Sigmoid colon (tissue), 7 donors: ENCODE measurements around the gene GTSE1. TPM values are rescaled to one million over a fixed set of nuclear protein-coding genes. Genes with fewer than 3 reads are reported as not detected.
"Not testable (repeated sequence)": the region's sequence is repeated elsewhere in the genome, so short reads cannot be mapped to it uniquely, and the experiment has no call there.

Experiments used
- DNase-seq: peaks from one replicate; pipeline ENCODE4 v3.0.0-alpha.2; 2019
- H3K27ac ChIP-seq, 4 donors: fragments of 200-600 bp; sonication (generic); one replicate each; pipeline ENCODE4 v1.5.1; 2016 to 2019; ENCODE audit warnings: mild to moderate bottlenecking in 1 of 4
- H3K27me3 ChIP-seq, 3 donors: fragments of 200-600 bp; sonication (generic); one replicate each; pipeline ENCODE4 v1.5.1; 2019; ENCODE audit warnings: mild to moderate bottlenecking in 1 of 3
- H3K36me3 ChIP-seq, 4 donors: fragments of 200-600 bp; sonication (generic); one replicate each; pipeline ENCODE4 v1.5.1; 2016 to 2019
- H3K4me1 ChIP-seq, 4 donors: fragments of 200-600 bp; sonication (generic); one replicate each; pipeline ENCODE4 v1.5.1; 2017 to 2019
- H3K4me3 ChIP-seq, 4 donors: fragments of 200-600 bp; sonication (generic); one replicate each; pipeline ENCODE4 v1.5.1; 2017 to 2019; ENCODE audit warnings: mild to moderate bottlenecking in 2 of 4, moderate library complexity in 1 of 4
- H3K9me3 ChIP-seq, 4 donors: fragments of 200-600 bp in 3 of 4; sonication (generic) in 3 of 4; one replicate each; pipeline versions ENCODE4 v1.5.1 to v1.6.1; 2013 to 2019
- EP300 ChIP-seq, 4 donors: sonication (generic); formaldehyde crosslinking; IDR thresholded peaks; one replicate each; pipeline ENCODE4 v1.6.1; 2017; ENCODE audit warnings: antibody characterized with exemption in 4 of 4
- POLR2A ChIP-seq, 2 donors: fragments of 450-650 bp; IDR thresholded peaks; one replicate each; pipeline ENCODE4 v1.6.1; 2016; ENCODE audit warnings: antibody characterized with exemption in 2 of 2, mild to moderate bottlenecking in 2 of 2, moderate library complexity in 2 of 2
- POLR2AphosphoS5 ChIP-seq, 4 donors: sonication (generic); formaldehyde crosslinking; IDR thresholded peaks; one replicate each; pipeline ENCODE4 v1.6.1; 2017; ENCODE audit warnings: antibody characterized with exemption in 4 of 4
- WGBS, 2 donors: extraction: QIAGEN DNeasy Blood & Tissue Kit; methylation state at CpG; one replicate each; pipeline ENCODE4 v1.1.7; 2013; 5-methylcytosine and 5-hydroxymethylcytosine counted together
- intact Hi-C: fragments of 100-400 bp; cut with DNase I; formaldehyde crosslinking; loops from one replicate; pipeline ENCODE4 v1.15.1; 2023
- polyA plus RNA-seq, 3 donors: library from polyadenylated mRNA; stranded (reverse); fragments of 200-250 nt; gene quantifications; one replicate each; pipeline ENCODE4 v1.2.3, GENCODE V29; 2013
- total RNA-seq, 4 donors: library from RNA; depleted of rRNA; stranded (reverse); fragments of >200 nt; gene quantifications; one replicate each; pipeline ENCODE4 v1.1.0, GENCODE V29; 2016
- TF ChIP-seq, protein P1 (sequence below), 4 experiments: fragments of 450-650 bp in 3 of 4; fragments of 200-600 bp in 1 of 4; IDR thresholded peaks; one replicate each; pipeline ENCODE4 v1.5.1; 2016 to 2019; ENCODE audit warnings: antibody characterized with exemption in 4 of 4, mild to moderate bottlenecking in 3 of 4, moderate library complexity in 2 of 4
- donor health status: healthy with polysubstance abuse.
- donor health status: Bipolar disorder and iron deficiency.
- donor health status: healthy.

Gene GTSE1
- total and polyA plus RNA-seq, 7 donors, result 0.27 to 14.3 (median 0.99) TPM; not detected in 1

DNA sequence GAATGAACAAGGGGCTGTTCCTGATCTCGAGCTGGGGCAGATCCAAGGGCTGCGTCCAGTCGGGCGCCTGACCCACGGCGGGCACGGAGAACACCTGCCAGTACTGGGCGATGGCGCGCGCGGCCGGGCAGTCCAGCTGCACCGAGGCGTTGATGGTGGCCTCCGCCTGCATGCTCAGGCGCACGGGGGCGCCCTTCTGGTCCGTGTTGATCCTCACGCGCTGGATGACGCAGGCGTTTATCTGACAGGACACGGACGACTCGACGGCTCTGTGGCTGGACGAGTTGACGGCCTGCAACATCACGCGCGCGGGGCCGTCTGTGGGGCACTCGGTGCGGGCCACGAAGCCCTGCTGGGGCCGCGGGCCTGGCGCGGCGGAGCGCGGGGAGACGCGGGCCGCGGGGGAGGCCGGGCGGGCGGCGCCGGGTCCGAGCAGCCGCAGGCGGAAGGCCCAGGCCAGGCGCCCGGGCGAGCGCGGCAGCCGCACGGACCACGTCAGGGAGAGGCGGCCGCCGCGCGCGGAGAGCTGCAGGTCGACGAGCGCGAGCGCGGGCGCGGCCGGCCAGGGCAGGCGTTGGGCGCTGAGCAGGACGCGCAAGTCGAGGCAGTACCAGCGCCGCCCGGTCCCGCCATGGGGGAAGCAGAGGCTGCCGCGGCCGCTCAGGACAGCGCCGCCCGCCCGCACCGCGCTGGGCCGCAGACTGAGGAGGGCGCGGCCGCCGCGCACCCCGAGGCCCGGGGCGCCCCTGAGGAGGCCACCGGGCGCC lies 34.0 kb upstream of the GTSE1 start:
- H3K9me3 ChIP-seq, result no peaks in the 10 kb centered on the region
- H3K27me3 ChIP-seq, result no peaks in the 10 kb centered on the region
- H3K4me3 ChIP-seq, result peak overlapping the region in 3 of 4 donors; percentile 36 to 49 (median 41)
- TF ChIP-seq POLR2AphosphoS5 (IDR thresholded peaks at IDR 0.05) (peak in 2 of 4 donors; percentile 30 to 35), EP300 (IDR thresholded peaks at IDR 0.05) (no peak), POLR2A (IDR thresholded peaks at IDR 0.05) (no peak)
- TF ChIP-seq, protein P1, sequence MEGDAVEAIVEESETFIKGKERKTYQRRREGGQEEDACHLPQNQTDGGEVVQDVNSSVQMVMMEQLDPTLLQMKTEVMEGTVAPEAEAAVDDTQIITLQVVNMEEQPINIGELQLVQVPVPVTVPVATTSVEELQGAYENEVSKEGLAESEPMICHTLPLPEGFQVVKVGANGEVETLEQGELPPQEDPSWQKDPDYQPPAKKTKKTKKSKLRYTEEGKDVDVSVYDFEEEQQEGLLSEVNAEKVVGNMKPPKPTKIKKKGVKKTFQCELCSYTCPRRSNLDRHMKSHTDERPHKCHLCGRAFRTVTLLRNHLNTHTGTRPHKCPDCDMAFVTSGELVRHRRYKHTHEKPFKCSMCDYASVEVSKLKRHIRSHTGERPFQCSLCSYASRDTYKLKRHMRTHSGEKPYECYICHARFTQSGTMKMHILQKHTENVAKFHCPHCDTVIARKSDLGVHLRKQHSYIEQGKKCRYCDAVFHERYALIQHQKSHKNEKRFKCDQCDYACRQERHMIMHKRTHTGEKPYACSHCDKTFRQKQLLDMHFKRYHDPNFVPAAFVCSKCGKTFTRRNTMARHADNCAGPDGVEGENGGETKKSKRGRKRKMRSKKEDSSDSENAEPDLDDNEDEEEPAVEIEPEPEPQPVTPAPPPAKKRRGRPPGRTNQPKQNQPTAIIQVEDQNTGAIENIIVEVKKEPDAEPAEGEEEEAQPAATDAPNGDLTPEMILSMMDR (IDR thresholded peaks at IDR 0.05), result peak in 1 of 4 experiments; percentile 40
- H3K36me3 ChIP-seq, result no peaks in the 10 kb centered on the region
- intact Hi-C loops, result no loop called here
- DNase-seq, result peak; percentile 86
- H3K4me1 ChIP-seq, result peaks cover 0 to 15% (median 14%) of the 10 kb centered on the region in 4 donors
- peak overlapping the region in 1 of 4 donors; percentile 15 for H3K27ac ChIP-seq
- WGBS, 2 donors, result 13 to 40% methylated on average over 109 of the region's 109 CpGs

DNA sequence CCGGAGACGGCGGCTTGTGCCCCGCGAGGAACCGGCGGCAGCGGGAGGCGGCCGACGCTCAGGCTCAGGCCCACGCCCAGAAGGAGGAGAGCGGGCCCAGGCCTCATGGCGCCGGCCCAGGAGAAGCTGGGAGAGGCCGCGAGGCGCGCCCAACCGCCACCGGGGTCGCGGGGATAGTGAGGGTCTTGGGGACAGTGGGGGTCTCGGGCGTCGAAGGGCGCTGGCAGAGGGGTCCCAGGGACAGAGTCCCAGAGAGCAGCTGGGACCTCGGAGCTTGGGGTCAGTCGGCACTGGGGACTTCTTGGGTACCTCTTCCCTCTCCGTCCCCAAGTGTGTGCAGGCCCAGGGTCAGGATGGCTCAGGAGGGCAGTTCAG lies 33.5 kb upstream of the GTSE1 start, which contains the start of gene PKDREJ:
PKDREJ (minus strand) TSS at position 128 of the 375 bp plus-strand sequence; CDS start at position 107, 21 bp downstream.
- peaks cover 0 to 16% (median 14%) of the 10 kb centered on the region in 4 donors for H3K4me1 ChIP-seq
- peak within 1 kb of the TSS; percentile 9 to 49 (median 38) for H3K4me3 ChIP-seq
- no peak for DNase-seq
- no peak for TF ChIP-seq EP300 (IDR thresholded peaks at IDR 0.05)
- no peak for TF ChIP-seq POLR2A (IDR thresholded peaks at IDR 0.05)
- no peak for TF ChIP-seq POLR2AphosphoS5 (IDR thresholded peaks at IDR 0.05)
- TF ChIP-seq, protein P1 (IDR thresholded peaks at IDR 0.05), result no peak
- no peaks in the 10 kb centered on the region for H3K9me3 ChIP-seq
- H3K27ac ChIP-seq, result peak within 1 kb of the TSS in 1 of 4 donors; percentile 15
- intact Hi-C loops, result no loop called here
- WGBS, 2 donors, result 51 to 55% methylated on average over 30 of the region's 30 CpGs
- H3K36me3 ChIP-seq, result no peaks in the 10 kb centered on the region
- no peaks in the 10 kb centered on the region for H3K27me3 ChIP-seq

DNA sequence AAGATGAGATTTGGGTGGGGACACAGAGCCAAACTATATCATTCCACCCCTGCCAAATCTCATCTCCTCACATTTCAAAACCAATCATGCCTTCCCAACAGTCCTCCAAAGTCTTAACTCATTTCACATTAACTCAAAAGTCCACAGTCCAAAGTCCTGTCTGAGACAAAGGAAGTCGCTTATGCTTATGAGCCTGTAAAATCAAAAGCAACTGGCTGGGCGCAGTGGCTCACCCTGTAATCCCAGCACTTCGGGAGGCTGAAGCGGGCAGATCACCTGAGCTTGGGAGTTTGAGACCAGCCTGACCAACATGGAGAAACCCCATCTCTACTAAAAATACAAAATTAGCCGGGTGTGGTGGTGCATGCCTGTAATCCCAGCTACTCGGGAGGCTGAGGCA lies 32.1 kb upstream of the GTSE1 start:
- H3K9me3 ChIP-seq, H3K27me3 ChIP-seq, DNase-seq, H3K36me3 ChIP-seq, H3K4me3 ChIP-seq, H3K27ac ChIP-seq, intact Hi-C loops: not testable (repeated sequence)
- 20 to 75% methylated on average over 6 of the region's 6 CpGs for WGBS, 2 donors
- H3K4me1 ChIP-seq, result peaks cover 0 to 27% (median 25%) of the 10 kb centered on the region in 4 donors

DNA sequence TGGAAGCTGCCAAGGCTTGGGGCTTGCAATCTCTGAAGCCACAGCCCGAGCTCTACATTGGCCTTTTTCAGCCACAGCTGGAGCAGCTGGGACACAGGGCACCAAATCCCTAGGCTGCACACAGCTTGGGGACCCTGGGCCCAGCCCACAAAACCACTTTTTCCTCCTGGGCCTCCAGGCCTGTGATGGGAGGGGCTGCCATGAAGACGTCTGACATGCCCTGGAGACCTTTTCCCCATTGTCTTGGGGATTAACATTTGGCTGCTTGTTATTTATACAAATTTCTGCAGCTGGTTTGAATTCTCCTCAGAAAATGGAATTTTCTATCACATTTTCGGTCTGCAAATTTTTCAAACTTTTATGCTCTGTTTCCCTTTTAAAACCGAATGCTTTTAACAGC lies 31.0 kb upstream of the GTSE1 start:
- not testable (repeated sequence) for H3K9me3 ChIP-seq, DNase-seq, H3K27ac ChIP-seq, H3K4me3 ChIP-seq, H3K27me3 ChIP-seq
- 90 to 94% methylated on average over 4 of the region's 4 CpGs for whole genome bisulfite sequencing, 2 donors
- Histone ChIP-seq H3K36me3 (peaks cover 0 to 16% (median 0%) of the 10 kb centered on the region in 4 donors), H3K4me1 (peaks cover 0 to 35% (median 26%) of the 10 kb centered on the region in 4 donors)
- intact Hi-C loops, result loop anchor here (2.0 kb wide), 1 partner anchor 15 kb away; the partner anchor contains the start of gene CDPF1

DNA sequence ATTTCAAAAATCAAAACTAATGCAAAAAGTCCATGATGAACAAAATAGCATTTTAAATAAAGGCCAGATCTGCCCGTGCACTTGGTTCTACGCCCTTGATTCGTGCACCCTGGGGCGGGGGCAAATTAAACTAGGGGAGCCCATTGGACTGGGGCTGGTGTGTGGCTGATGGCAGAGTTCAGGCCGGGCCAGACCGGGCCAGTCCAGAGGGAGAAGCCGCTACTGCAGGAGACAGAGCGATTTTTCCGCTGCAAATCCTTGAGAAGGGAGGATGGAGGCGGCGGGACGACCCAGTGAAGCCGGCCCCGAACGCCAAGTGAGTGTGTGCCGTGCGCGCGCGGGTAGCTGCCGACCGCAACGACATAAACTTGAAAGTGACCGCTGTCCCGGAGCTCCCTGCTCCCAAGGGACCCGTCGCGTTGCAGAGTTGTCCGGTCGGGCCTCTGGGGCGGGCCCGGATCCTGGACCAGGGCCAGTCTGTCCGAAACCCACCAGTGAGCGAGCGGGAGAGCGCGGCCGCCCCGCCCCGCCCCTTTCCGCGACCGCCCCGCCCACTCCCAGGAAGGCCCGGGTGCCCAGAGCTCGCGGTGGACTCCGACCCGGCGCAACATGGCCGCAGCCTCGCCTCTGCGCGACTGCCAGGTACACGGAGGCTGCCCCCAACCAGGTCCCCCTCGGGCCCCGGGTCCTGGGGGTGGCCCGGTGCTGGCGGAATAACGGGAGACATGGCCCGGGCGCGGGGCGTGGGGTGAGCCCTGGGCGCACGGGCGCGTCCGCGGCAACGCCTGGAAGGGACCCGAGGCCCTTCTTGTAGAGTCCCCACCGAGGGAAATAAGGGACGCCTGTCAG lies 29.0 kb upstream of the GTSE1 start, which contains the start of gene TTC38:
TTC38 (plus strand) TSS at position 578 of the 849 bp plus-strand sequence; CDS start at position 610, 32 bp downstream.
- Histone ChIP-seq H3K27me3 (no peaks in the 10 kb centered on the region), H3K36me3 (peaks cover 0 to 27% (median 6%) of the 10 kb centered on the region in 4 donors), H3K27ac (peak within 1 kb of the TSS; percentile 82 to 87 (median 86)), H3K4me1 (peaks cover 0 to 35% (median 26%) of the 10 kb centered on the region in 4 donors), H3K9me3 (no peaks in the 10 kb centered on the region), H3K4me3 (peak within 1 kb of the TSS; percentile 61 to 78 (median 70))
- intact Hi-C loops, result loop anchor here (2.0 kb wide), 2 partner anchors 17 to 27 kb away; partner anchors contain the start of gene CDPF1
- DNase-seq, result peak; percentile 96
- TF ChIP-seq POLR2A (IDR thresholded peaks at IDR 0.05) (peak; percentile 18 to 52), EP300 (IDR thresholded peaks at IDR 0.05) (no peak), POLR2AphosphoS5 (IDR thresholded peaks at IDR 0.05) (peak; percentile 45 to 85 (median 76))
- TF ChIP-seq, protein P1 (IDR thresholded peaks at IDR 0.05), result peak in 1 of 4 experiments; percentile 6
- WGBS, 2 donors, result 1% methylated on average over 74 of the region's 74 CpGs
